Activated CD4-positive, alpha-beta memory T cell treated with anti-CD3 and anti-CD28 coated beads for 36 hours (primary cell): ENCODE measurements around the gene SEC14L5. TPM values are rescaled to one million over a fixed set of nuclear protein-coding genes. Genes with fewer than 3 reads are reported as not detected.
"Not testable (repeated sequence)": the region's sequence is repeated elsewhere in the genome, so short reads cannot be mapped to it uniquely, and the experiment has no call there.

Experiments
- CTCF ChIA-PET: fragments of 350-600 bp; sonication (Branson Sonifier 250); formaldehyde crosslinking; loops from one replicate; lab custom pipeline; 2021; ENCODE audit warnings: antibody characterized with exemption, inconsistent platforms; lab: Charles Lee
- POLR2A ChIA-PET: fragments of 350-600 bp; sonication (Branson Sonifier 250); formaldehyde crosslinking; loops from one replicate; lab custom pipeline; 2021; ENCODE audit warnings: antibody characterized with exemption; lab: Charles Lee
- DNase-seq: peaks from one replicate; pipeline ENCODE4 v3.0.0-alpha.2; 2020
- H3K27ac Mint-ChIP-seq: one replicate; pipeline ENCODE4 v1.8.0; 2021; ENCODE audit warnings: mixed read lengths
- H3K27me3 Mint-ChIP-seq: one replicate; pipeline ENCODE4 v1.8.0; 2021; ENCODE audit warnings: mixed read lengths
- H3K36me3 Mint-ChIP-seq: one replicate; pipeline ENCODE4 v1.8.0; 2021; ENCODE audit warnings: mixed read lengths
- H3K4me1 Mint-ChIP-seq: one replicate; pipeline ENCODE4 v1.8.0; 2021; ENCODE audit warnings: low read depth, mixed read lengths
- H3K4me3 Mint-ChIP-seq: one replicate; pipeline ENCODE4 v1.8.0; 2021; ENCODE audit warnings: mild to moderate bottlenecking, mixed read lengths
- H3K9me3 Mint-ChIP-seq: one replicate; pipeline ENCODE4 v1.8.0; 2021; ENCODE audit warnings: mixed read lengths
- intact Hi-C: fragments of 100-400 bp; cut with micrococcal nuclease; formaldehyde crosslinking; loops from one replicate; pipeline ENCODE4 v1.15.1; 2023
- total RNA-seq, 2 experiments: library from RNA; stranded (reverse); gene quantifications; one replicate each; pipeline ENCODE4 v1.2.3, GENCODE V29; 2021

The SEC14L5 gene
- total RNA-seq, 2 experiments from 2014 or later = 0.07 TPM; not detected in 1

DNA sequence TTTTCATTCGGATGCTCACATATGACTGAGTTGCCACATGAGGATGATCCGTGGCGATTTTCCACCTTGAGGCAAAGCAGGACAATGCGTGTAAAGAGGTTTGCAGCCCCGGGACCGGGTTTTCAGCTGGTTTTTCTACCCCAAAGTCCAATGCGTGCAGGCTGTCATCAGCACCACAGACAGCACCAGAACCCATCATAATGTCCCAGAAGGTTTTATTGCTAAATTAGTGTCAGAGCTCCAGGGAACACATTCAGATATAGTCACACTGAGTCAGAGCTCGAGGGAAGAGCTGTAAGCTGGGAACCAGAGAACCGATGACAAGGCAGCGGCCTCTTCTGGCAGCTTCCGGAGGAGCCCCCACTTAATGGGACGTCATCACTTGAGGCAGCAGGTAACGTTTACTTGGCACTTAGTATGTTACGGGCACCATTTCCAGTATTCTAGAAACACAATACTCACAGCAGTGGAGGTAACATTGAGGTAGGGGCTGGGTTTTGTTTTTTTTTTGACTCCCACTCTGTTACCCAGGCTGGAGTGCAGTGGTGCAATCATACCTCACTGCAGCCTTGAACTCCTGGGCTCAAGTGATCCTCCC is 84.5 kb downstream of the SEC14L5 start:
- POLR2A ChIA-PET = no interaction called here
- no peaks in the 10 kb centered on the region for H3K36me3 Mint-ChIP-seq

DNA sequence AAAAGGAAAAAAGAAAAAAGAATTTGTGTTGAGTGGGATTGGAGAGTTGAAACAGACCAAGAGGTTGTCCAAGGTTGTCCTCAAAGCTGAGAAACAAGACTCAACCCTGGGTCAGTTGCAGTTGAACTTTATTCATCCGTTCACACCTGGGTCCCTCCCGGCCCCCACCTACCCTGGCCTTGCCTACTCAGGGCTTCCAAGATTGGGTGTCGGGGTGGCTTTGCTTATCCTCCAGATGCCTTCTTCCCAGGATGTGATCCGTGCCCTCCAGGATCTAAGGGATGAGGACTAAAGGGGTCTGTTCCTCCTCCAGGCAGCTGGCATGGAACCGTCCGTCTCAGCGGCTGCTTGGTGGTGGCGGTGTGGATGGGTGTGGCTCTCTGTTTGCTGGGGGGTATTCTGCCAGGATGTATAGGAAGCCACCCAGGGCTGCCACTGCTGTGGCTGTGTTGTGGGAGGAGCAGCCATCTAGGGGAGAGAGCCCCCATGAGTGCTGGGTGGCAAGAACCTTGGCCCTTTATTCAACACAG is 85.9 kb downstream of the SEC14L5 start:
- no peaks in the 10 kb centered on the region for H3K9me3 Mint-ChIP-seq
- H3K4me3 Mint-ChIP-seq = no peak overlapping the region
- intact Hi-C loops = no loop called here
- POLR2A ChIA-PET = no interaction called here
- no peaks in the 10 kb centered on the region for H3K27me3 Mint-ChIP-seq
- H3K36me3 Mint-ChIP-seq = no peaks in the 10 kb centered on the region
- DNase-seq = no peak
- no peak overlapping the region for H3K27ac Mint-ChIP-seq
- CTCF ChIA-PET = no interaction called here
- H3K4me1 Mint-ChIP-seq = peaks cover 3% of the 10 kb centered on the region

More for the DNA sequence above, 84.5 kb downstream of the SEC14L5 start:
- H3K27me3 Mint-ChIP-seq = no peaks in the 10 kb centered on the region
- H3K9me3 Mint-ChIP-seq = no peaks in the 10 kb centered on the region
- peaks cover 3% of the 10 kb centered on the region for H3K4me1 Mint-ChIP-seq
- no peak overlapping the region for H3K4me3 Mint-ChIP-seq
- intact Hi-C loops = no loop called here
- DNase-seq = no peak
- no peak overlapping the region for H3K27ac Mint-ChIP-seq
- CTCF ChIA-PET = no interaction called here

DNA sequence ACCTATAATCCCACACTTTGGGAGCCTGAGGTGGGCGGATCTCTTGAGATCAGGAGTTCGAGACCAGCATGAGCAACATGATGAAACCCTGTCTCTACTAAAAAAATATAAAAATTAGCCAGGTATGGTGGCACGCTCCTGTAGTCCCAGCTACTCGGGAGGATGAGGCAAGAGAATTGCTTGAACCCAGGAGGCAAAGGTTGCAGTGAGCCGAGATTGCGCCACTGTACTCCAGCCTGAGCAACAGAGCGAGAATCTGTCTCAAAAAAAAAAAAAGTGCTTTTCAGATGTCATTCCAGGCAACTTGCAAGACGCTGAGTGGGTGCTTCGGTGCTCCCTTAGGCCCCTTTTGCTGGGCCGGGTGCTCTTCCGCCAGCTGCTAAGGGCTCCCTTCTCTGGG is 86.5 kb downstream of the SEC14L5 start:
- H3K27me3 Mint-ChIP-seq, H3K4me3 Mint-ChIP-seq, H3K9me3 Mint-ChIP-seq, intact Hi-C loops, CTCF ChIA-PET, H3K4me1 Mint-ChIP-seq, POLR2A ChIA-PET, DNase-seq, H3K36me3 Mint-ChIP-seq, H3K27ac Mint-ChIP-seq: not testable (repeated sequence)

DNA sequence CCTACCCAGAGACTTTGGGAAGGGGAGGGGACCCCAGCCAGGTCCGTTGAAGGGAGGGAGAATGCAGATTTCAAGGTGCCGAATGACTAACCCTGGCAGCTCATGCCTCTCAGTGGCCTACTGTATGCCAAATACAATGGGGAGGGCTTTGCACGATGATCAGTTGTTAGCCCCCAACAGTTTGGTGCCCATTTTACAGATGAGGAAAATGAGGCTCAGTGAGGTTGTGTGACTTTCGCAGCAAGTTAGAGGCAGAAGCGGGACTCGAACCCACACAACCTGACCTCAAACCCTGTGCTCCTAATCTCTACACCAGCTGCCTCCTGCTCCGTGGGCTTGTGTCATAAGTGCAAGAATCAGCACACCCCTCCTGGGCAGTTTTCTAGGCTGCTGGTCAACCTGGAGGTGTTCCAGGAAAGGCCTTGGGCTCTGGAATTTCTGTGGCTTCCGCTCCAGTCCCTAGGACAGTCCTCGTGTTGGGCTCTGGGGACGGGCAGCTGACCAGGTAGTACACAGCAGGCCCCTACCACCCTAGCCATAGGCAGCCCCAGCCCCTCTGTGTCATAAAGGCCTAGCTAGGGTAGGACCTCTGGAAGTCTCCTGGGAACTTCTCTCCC is 87.5 kb downstream of the SEC14L5 start:
- Mint-ChIP-seq H3K36me3 (no peaks in the 10 kb centered on the region), H3K9me3 (peaks cover 2% of the 10 kb centered on the region), H3K27me3 (no peaks in the 10 kb centered on the region), H3K4me1 (peaks cover 3% of the 10 kb centered on the region), H3K27ac (no peak overlapping the region), H3K4me3 (no peak overlapping the region)
- no peak for DNase-seq
- intact Hi-C loops = no loop called here
- ChIA-PET CTCF (no interaction called here), POLR2A (interaction anchor here (1.1 kb wide), 1 partner anchor 11 kb away, joined by 3 read pairs; no protein-coding TSS in a partner anchor)

DNA sequence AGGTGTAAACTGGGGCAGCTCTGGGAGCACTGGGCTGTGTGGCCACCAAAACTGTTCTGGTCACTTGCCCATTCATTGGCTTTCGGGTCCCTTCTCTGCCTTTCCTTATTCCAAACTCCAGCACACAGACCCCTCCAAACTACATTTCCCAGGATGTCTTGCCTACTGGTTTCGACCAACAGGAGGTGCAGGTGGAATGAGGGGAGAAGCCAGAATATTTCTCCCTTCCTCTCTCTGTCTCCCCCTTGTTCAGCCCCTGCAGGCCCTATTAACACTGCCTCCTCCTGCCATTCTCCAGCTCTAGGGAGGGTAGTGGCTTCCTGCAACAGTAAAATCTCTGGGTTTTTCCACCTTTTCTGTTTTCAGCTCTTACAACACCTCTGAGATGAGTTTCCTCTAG is 88.8 kb downstream of the SEC14L5 start:
- no peaks in the 10 kb centered on the region for H3K27me3 Mint-ChIP-seq
- H3K4me3 Mint-ChIP-seq = no peak overlapping the region
- POLR2A ChIA-PET = no interaction called here
- H3K4me1 Mint-ChIP-seq = no peaks in the 10 kb centered on the region
- no peaks in the 10 kb centered on the region for H3K36me3 Mint-ChIP-seq
- no peak overlapping the region for H3K27ac Mint-ChIP-seq
- CTCF ChIA-PET = no interaction called here
- intact Hi-C loops = no loop called here
- peaks cover 5% of the 10 kb centered on the region for H3K9me3 Mint-ChIP-seq
- DNase-seq = no peak

DNA sequence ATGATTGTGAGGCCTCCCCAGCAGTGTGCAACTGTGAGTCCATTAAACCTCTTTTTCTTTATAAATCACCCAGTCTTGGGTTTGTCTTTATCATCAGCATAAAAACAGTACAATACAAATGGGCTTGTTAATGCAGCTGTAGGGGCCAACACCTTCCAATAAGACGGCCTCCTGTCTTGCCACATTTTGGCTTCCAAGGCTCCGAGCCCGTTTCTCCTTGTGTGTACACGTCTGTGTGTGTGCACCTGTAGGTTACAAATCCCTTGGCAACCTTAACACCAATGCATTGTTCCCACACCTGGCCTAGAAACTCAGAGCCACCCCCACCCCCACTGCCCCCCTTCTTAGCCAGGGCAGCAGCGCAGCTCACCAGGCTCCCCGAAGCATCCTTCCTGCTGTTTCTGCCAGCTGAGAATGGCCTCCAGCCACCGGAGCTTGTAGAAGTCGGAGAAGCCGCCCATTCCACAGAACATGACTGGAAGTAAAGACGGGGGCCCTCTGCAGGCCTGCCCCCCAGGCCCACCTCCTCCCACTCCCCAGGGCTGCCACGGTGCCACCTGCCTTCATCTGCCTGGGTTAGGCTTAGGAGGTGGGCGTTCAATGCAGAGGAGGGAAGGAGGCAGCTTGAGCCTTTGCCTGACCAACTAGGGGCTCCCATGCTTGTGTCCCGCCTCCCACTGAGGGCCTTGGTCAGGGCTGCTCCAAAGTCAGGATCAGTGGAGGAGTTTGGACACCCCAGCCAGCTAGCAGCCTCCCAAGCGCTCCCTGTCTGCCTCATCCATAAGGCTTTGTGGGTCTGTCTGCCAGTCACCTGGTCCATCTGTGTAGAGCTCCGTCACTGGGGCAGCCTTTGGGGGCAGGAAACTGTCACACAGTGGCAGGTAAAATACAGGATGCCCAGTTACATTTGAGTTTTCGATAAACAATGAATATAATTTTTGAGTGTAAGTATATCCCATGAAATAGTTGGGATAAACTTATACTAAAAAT is 97.0 kb downstream of the SEC14L5 start:
- no peak for DNase-seq
- Mint-ChIP-seq H3K9me3 (peaks cover 5% of the 10 kb centered on the region), H3K4me3 (no peak overlapping the region), H3K27ac (no peak overlapping the region), H3K4me1 (no peaks in the 10 kb centered on the region), H3K27me3 (no peaks in the 10 kb centered on the region), H3K36me3 (no peaks in the 10 kb centered on the region)
- ChIA-PET CTCF (interaction anchor here (1.3 to 2.0 kb wide), 3 partner anchors 16 to 31 kb away, joined by 3 to 12 read pairs (median 4); no protein-coding TSS in a partner anchor), POLR2A (no interaction called here)
- intact Hi-C loops = loop anchor here (5.0 kb wide), 1 partner anchor 37 kb away; no protein-coding TSS in a partner anchor

DNA sequence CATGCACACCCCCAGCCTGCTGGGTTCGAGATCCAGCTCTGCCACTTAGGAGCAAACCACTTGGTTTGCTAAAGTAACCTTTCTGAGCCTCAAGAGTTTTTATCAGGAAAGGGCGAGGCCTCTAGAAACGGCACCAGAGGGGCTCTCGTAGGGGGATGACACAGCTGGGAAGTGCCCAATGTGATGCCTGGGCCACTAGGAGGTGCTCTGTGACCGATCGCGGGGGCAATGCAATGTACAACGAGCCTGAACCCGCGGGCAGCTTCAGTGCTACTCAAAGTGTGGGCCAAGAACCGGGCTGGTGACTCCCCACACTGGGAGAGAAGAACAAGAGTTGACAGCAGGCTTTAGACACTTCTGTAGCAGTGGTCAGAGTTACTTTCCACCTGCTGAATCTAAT is 98.2 kb downstream of the SEC14L5 start:
- peak; percentile 59 for DNase-seq
- Mint-ChIP-seq H3K27me3 (no peaks in the 10 kb centered on the region), H3K27ac (no peak overlapping the region), H3K36me3 (no peaks in the 10 kb centered on the region), H3K4me1 (no peaks in the 10 kb centered on the region), H3K9me3 (no peaks in the 10 kb centered on the region), H3K4me3 (no peak overlapping the region)
- intact Hi-C loops = loop anchor here (5.0 kb wide), 1 partner anchor 36 kb away; no protein-coding TSS in a partner anchor
- ChIA-PET CTCF (interaction anchor here (0.7 to 2.0 kb wide), 5 partner anchors 16 to 36 kb away, joined by 3 to 12 read pairs (median 4); partner anchors contain the start of gene ALG1), POLR2A (no interaction called here)

DNA sequence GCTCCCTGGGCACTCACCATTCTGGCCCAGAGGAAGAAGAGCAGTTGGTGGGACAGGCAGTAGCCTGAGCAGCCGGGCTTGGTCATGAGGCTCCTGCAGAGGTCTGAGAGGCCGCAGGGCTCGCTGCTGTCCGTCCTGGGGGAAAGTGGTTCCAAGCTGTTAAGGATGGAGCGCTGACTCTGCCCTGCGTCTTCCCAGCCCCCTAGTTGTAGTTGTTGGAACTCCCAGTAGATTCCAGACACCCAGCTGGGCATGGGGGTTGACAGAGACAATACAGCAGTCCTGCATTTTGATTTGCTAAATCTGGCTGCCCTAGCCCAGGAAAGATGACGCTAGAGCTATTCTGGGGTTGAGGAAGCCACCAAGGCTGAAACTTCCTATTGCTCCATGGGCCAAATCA is 100.3 kb downstream of the SEC14L5 start:
- H3K4me1 Mint-ChIP-seq = no peaks in the 10 kb centered on the region
- no peak overlapping the region for H3K4me3 Mint-ChIP-seq
- intact Hi-C loops = loop anchor here (5.0 kb wide), 1 partner anchor 34 kb away; no protein-coding TSS in a partner anchor
- H3K9me3 Mint-ChIP-seq = no peaks in the 10 kb centered on the region
- POLR2A ChIA-PET = no interaction called here
- H3K27me3 Mint-ChIP-seq = no peaks in the 10 kb centered on the region
- H3K27ac Mint-ChIP-seq = no peak overlapping the region
- H3K36me3 Mint-ChIP-seq = no peaks in the 10 kb centered on the region
- CTCF ChIA-PET = interaction anchor here (1.2 kb wide), 1 partner anchor 557 kb away, joined by 3 read pairs; no protein-coding TSS in a partner anchor
- no peak for DNase-seq

DNA sequence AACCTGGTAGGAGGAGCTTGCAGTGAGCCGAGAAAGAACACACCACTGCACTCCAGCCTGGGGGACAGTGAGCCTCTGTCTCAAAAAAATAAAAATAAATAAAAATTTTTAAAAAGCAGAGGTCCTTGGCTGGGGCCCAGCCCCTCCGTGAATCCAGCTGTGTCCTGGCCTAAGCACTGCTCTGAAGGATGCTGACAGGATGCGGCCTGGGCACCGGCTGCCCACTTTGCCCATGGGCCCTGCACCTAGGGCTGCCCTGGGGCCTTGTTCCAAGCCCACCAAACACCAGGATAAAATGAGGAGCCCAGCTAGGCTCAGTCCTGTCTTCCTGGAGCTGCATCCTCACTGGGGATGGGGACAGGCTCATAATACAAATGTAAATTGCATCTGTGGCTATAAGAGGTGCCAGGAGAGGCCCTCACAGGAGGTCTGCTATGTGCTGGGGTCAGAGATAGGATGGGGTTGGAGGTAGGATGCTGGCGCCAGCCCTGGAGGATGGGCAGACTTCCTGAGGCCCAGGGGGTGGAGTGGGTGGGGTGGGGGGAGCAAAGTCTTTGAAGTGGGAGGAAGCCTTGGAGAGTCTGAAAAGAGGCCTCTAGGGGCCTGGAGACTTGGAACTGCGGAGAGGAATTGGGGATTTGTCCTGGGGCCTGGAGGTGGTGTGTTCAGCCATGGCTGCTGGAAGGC is 101.4 kb downstream of the SEC14L5 start:
- Mint-ChIP-seq H3K9me3 (no peaks in the 10 kb centered on the region), H3K27me3 (no peaks in the 10 kb centered on the region), H3K4me1 (no peaks in the 10 kb centered on the region), H3K4me3 (no peak overlapping the region), H3K27ac (no peak overlapping the region), H3K36me3 (no peaks in the 10 kb centered on the region)
- intact Hi-C loops = loop anchor here (5.0 kb wide), 1 partner anchor 33 kb away; no protein-coding TSS in a partner anchor
- POLR2A ChIA-PET = no interaction called here
- CTCF ChIA-PET = no interaction called here
- no peak for DNase-seq

DNA sequence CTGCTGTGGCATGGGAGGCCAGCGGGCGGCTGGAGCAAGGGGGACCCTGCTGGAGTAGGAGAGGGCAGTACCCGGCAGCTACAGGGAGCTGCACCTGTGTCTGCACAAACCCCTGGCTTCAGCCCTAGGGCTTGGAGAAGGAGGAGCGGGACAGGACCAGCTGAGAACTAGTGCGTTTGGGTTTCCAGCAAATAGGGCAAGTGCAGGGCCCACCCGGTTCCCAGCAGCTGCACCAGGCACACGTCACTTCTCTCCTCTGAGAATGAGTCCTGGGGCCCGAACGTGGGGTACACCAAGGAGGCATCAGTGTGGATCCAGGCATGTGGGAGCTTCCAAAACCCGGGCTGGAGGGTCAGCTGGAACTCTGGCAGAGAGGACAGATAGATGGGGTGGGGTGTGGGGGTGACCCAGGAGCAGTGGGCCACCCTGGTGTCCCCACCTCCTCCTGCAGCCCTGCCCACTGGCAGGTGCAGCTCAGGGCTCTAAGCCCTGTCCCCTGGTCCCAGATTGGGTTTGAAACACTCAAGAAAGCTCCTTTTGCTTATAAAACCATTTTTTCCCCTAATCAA is 102.0 kb downstream of the SEC14L5 start:
- POLR2A ChIA-PET = no interaction called here
- Mint-ChIP-seq H3K27ac (no peak overlapping the region), H3K4me3 (no peak overlapping the region), H3K36me3 (no peaks in the 10 kb centered on the region), H3K27me3 (no peaks in the 10 kb centered on the region), H3K9me3 (no peaks in the 10 kb centered on the region), H3K4me1 (no peaks in the 10 kb centered on the region)
- intact Hi-C loops = no loop called here
- no peak for DNase-seq
- CTCF ChIA-PET = interaction anchor here (1.4 kb wide), 1 partner anchor 32 kb away, joined by 3 read pairs; no protein-coding TSS in a partner anchor

DNA sequence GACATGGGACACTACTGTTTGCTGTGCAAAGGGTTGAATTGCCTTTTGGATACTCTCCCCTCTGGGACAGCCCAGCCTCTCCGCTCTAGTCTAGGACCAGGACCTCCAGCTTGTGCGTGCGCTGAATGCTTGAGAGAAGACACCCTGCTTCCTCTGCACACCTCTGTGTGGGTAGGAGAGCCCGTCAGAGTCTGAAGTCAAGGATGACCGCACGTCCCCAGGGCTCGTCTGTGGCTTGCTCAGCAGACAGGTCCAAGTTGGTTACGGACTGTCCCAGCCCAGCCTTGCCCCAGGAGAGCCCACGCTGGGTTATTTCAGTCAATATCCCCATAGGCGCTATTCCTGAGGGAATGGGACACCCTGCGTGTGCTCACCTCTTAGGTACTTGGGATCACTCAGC is 103.9 kb downstream of the SEC14L5 start:
- H3K27ac Mint-ChIP-seq = no peak overlapping the region
- ChIA-PET CTCF (no interaction called here), POLR2A (no interaction called here)
- intact Hi-C loops = no loop called here
- H3K9me3 Mint-ChIP-seq = no peaks in the 10 kb centered on the region
- no peaks in the 10 kb centered on the region for H3K4me1 Mint-ChIP-seq
- no peaks in the 10 kb centered on the region for H3K36me3 Mint-ChIP-seq
- DNase-seq = no peak
- H3K4me3 Mint-ChIP-seq = no peak overlapping the region
- no peaks in the 10 kb centered on the region for H3K27me3 Mint-ChIP-seq
